HG03135 (cell line): ENCODE data around the gene SLC22A23.

Experiments used
- ATAC-seq: cut with Tn5 transposase; IDR thresholded peaks from one replicate; pipeline ENCODE4 v1.9.1; 2021; ENCODE audit warnings: mild to moderate bottlenecking, moderate library complexity; ENCODE audit not compliant: unreplicated experiment

Gene SLC22A23

GRCh38 chr6:3473773-3474172 lies 16.9 kb upstream of the SLC22A23 start:
- ATAC-seq, result no peak

GRCh38 chr6:3471711-3472110 lies 14.9 kb upstream of the SLC22A23 start:
- ATAC-seq, result no peak

- no peak for ATAC-seq
These were observed 14.4 kb upstream of the SLC22A23 start for GRCh38 chr6:3471286-3471685.

GRCh38 chr6:3468585-3468984 lies 11.7 kb upstream of the SLC22A23 start:
- ATAC-seq, result no peak

GRCh38 chr6:3467996-3468395 lies 11.1 kb upstream of the SLC22A23 start:
- no peak for ATAC-seq

- no peak for ATAC-seq
These were observed 9.8 kb upstream of the SLC22A23 start for GRCh38 chr6:3466488-3467219.

- ATAC-seq, result no peak
These were observed 3.4 kb upstream of the SLC22A23 start for GRCh38 chr6:3460253-3460652.

- no peak for ATAC-seq
These were observed 2.0 kb upstream of the SLC22A23 start for GRCh38 chr6:3458706-3459421.

- no peak for ATAC-seq
These were observed 1.1 kb upstream of the SLC22A23 start for GRCh38 chr6:3457710-3458602.

- no peak for ATAC-seq
These were observed 404 bp downstream of the SLC22A23 start for GRCh38 chr6:3456395-3456897.

GRCh38 chr6:3455569-3456394 lies 1.1 kb downstream of the SLC22A23 start:
- no peak for ATAC-seq

- ATAC-seq, result no peak
These were observed 1.7 kb downstream of the SLC22A23 start for GRCh38 chr6:3455147-3455568.

- ATAC-seq, result no peak
These were observed 2.4 kb downstream of the SLC22A23 start for GRCh38 chr6:3454273-3455010.

GRCh38 chr6:3453413-3454272 lies 3.2 kb downstream of the SLC22A23 start:
- no peak for ATAC-seq

- no peak for ATAC-seq
These were observed 5.4 kb downstream of the SLC22A23 start for GRCh38 chr6:3451498-3451897.

GRCh38 chr6:3450888-3451287 lies 6.0 kb downstream of the SLC22A23 start:
- no peak for ATAC-seq

GRCh38 chr6:3449750-3450305 lies 7.0 kb downstream of the SLC22A23 start:
- ATAC-seq, result no peak

GRCh38 chr6:3449321-3449720 lies 7.5 kb downstream of the SLC22A23 start:
- no peak for ATAC-seq
